HepG2 (cell line): ENCODE data around the gene SPPL3.

ENCODE experiments used
- CTCF ChIP-seq: sonication (generic); formaldehyde crosslinking; IDR thresholded peaks from 2 replicates; pipeline ENCODE4 v1.5.0; 2020; ENCODE audit warnings: mild to moderate bottlenecking, missing genetic modification reagents, moderate library complexity
- EZH2 ChIP-seq: conservative IDR thresholded peaks from 2 replicates; pipeline ENCODE4 v1.6.1; 2012; ENCODE audit warnings: mild to moderate bottlenecking, low read depth, low read length, moderate library complexity
- NR2F1 ChIP-seq, 2 experiments: fragments of 450-650 bp in 1 of 2; formaldehyde crosslinking in 1 of 2; IDR thresholded peaks; 2 replicates each; pipeline versions ENCODE4 v1.5.0 to v1.6.1; 2016 to 2020; ENCODE audit warnings: mild to moderate bottlenecking in 1 of 2, missing compliant biosample characterization in 1 of 2, missing genetic modification reagents in 1 of 2, moderate library complexity in 1 of 2
- REST ChIP-seq, 2 experiments: IDR thresholded peaks; 2 replicates each; pipeline ENCODE4 v1.6.1; 2011 to 2012; ENCODE audit warnings: low read length in 2 of 2, borderline replicate concordance in 1 of 2, low read depth in 1 of 2, mild to moderate bottlenecking in 1 of 2, moderate library complexity in 1 of 2
- TBL1XR1 ChIP-seq: fragments of 150-350 bp; IDR thresholded peaks from 2 replicates; pipeline ENCODE4 v1.6.1; 2014; ENCODE audit warnings: borderline replicate concordance, low read length; ENCODE audit not compliant: partially characterized antibody
- ZBTB20 ChIP-seq: sonication (generic); formaldehyde crosslinking; IDR thresholded peaks from 2 replicates; pipeline ENCODE4 v1.8.1; 2023; ENCODE audit warnings: missing genetic modification reagents, low read depth, mild to moderate bottlenecking, borderline replicate concordance
- ZNF550 ChIP-seq: sonication (generic); formaldehyde crosslinking; IDR thresholded peaks from 2 replicates; pipeline ENCODE4 v1.4.0; 2020; ENCODE audit warnings: mild to moderate bottlenecking, missing genetic modification reagents, borderline replicate concordance
- ZNF552 ChIP-seq: sonication (generic); formaldehyde crosslinking; IDR thresholded peaks from 2 replicates; pipeline ENCODE4 v1.9.0; 2022; ENCODE audit warnings: missing genetic modification reagents, mild to moderate bottlenecking, borderline replicate concordance
- TF ChIP-seq, protein P1 (sequence below), 2 experiments: sonication (generic) in 1 of 2; formaldehyde crosslinking in 1 of 2; IDR thresholded peaks; 2 replicates each; pipeline versions ENCODE4 v1.5.1 to v1.6.1; 2011 to 2020; ENCODE audit warnings: borderline replicate concordance in 1 of 2, low read depth in 1 of 2, low read length in 1 of 2, mild to moderate bottlenecking in 1 of 2, missing genetic modification reagents in 1 of 2, moderate library complexity in 1 of 2
- TF ChIP-seq, protein P2 (sequence below): sonication (generic); formaldehyde crosslinking; IDR thresholded peaks from 2 replicates; pipeline ENCODE4 v1.4.0; 2020; ENCODE audit warnings: missing genetic modification reagents

GRCh38 chr12:120760349-120761254 lies 143.6 kb downstream of the SPPL3 start:
- TF ChIP-seq TBL1XR1 = no peak
- TF ChIP-seq REST (IDR thresholded peaks at IDR 0.05; ENCODE audit: borderline replicate concordance in 1 of 2, low read depth in 1 of 2, low read length in 2 of 2) = no peak
- TF ChIP-seq CTCF = no peak
- TF ChIP-seq, protein P1, sequence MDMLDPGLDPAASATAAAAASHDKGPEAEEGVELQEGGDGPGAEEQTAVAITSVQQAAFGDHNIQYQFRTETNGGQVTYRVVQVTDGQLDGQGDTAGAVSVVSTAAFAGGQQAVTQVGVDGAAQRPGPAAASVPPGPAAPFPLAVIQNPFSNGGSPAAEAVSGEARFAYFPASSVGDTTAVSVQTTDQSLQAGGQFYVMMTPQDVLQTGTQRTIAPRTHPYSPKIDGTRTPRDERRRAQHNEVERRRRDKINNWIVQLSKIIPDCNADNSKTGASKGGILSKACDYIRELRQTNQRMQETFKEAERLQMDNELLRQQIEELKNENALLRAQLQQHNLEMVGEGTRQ (IDR thresholded peaks at IDR 0.05; ENCODE audit: low read depth, low read length) = no peak
- TF ChIP-seq, protein P1 (CRISPR knock-in tag; IDR thresholded peaks at IDR 0.05; ENCODE audit: borderline replicate concordance) = no peak
- TF ChIP-seq NR2F1 (CRISPR knock-in tag; IDR thresholded peaks at IDR 0.05) = no peak
- TF ChIP-seq, protein P2, sequence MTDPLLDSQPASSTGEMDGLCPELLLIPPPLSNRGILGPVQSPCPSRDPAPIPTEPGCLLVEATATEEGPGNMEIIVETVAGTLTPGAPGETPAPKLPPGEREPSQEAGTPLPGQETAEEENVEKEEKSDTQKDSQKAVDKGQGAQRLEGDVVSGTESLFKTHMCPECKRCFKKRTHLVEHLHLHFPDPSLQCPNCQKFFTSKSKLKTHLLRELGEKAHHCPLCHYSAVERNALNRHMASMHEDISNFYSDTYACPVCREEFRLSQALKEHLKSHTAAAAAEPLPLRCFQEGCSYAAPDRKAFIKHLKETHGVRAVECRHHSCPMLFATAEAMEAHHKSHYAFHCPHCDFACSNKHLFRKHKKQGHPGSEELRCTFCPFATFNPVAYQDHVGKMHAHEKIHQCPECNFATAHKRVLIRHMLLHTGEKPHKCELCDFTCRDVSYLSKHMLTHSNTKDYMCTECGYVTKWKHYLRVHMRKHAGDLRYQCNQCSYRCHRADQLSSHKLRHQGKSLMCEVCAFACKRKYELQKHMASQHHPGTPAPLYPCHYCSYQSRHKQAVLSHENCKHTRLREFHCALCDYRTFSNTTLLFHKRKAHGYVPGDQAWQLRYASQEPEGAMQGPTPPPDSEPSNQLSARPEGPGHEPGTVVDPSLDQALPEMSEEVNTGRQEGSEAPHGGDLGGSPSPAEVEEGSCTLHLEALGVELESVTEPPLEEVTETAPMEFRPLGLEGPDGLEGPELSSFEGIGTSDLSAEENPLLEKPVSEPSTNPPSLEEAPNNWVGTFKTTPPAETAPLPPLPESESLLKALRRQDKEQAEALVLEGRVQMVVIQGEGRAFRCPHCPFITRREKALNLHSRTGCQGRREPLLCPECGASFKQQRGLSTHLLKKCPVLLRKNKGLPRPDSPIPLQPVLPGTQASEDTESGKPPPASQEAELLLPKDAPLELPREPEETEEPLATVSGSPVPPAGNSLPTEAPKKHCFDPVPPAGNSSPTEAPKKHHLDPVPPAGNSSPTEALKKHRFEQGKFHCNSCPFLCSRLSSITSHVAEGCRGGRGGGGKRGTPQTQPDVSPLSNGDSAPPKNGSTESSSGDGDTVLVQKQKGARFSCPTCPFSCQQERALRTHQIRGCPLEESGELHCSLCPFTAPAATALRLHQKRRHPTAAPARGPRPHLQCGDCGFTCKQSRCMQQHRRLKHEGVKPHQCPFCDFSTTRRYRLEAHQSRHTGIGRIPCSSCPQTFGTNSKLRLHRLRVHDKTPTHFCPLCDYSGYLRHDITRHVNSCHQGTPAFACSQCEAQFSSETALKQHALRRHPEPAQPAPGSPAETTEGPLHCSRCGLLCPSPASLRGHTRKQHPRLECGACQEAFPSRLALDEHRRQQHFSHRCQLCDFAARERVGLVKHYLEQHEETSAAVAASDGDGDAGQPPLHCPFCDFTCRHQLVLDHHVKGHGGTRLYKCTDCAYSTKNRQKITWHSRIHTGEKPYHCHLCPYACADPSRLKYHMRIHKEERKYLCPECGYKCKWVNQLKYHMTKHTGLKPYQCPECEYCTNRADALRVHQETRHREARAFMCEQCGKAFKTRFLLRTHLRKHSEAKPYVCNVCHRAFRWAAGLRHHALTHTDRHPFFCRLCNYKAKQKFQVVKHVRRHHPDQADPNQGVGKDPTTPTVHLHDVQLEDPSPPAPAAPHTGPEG = no peak
- no peak for TF ChIP-seq EZH2
- TF ChIP-seq ZNF550 (CRISPR knock-in tag) = no peak
- TF ChIP-seq ZNF552 (CRISPR knock-in tag) = no peak
- no peak for TF ChIP-seq ZBTB20
